Kidney epithelial cell (primary cell): ENCODE measurements around the gene PLAC1. TPM values are rescaled to one million over a fixed set of nuclear protein-coding genes. Genes with fewer than 3 reads are reported as not detected.

Experiments
- DNase-seq: peaks from one replicate; pipeline ENCODE4 v3.0.0-alpha.2; 2010; ENCODE audit warnings: low read depth
- H3K27me3 ChIP-seq: 2 replicates; pipeline ENCODE4 v1.6.0; 2011; ENCODE audit warnings: low read length; ENCODE audit not compliant: control insufficient read depth, insufficient read depth
- H3K36me3 ChIP-seq: 2 replicates; pipeline ENCODE4 v1.5.1; 2011; ENCODE audit warnings: low read length; ENCODE audit not compliant: control insufficient read depth, insufficient read depth
- H3K4me3 ChIP-seq: 2 replicates; pipeline ENCODE4 v1.5.1; 2011; ENCODE audit warnings: low read depth, mild to moderate bottlenecking, control low read depth, low read length
- total RNA-seq: library from RNA; depleted of rRNA; stranded (reverse); fragments of >200 nt; gene quantifications from 2 replicates; pipeline ENCODE4 v1.2.3, GENCODE V29; 2015
- TF ChIP-seq, protein P1 (sequence below): IDR thresholded peaks from 2 replicates; pipeline ENCODE4 v1.5.1; 2011; ENCODE audit warnings: mild to moderate bottlenecking, moderate library complexity, low read length, control low read depth, inconsistent platforms; ENCODE audit not compliant: insufficient read depth, poor library complexity, severe bottlenecking

Gene PLAC1
- total RNA-seq, 1 donor from 2014 or later, result not detected

DNA sequence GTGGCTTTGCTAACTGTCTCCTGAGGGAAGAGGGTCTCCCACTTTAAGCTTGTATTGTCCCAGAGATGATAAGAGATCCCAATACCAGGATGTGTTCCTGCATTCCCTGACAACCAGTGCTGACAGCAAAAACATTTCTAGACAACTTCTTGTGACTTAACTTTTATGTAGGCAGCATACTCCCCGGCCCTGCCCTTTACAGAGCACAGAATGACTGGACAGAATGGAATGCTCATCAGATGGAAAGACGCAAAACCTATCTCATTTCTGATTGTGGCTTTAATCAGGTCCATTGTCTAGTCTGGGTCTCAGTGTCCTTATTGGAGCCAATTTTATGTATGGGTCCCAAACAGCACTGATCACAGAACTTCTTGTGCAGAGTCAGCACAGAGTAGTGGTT lies 18.2 kb upstream of the PLAC1 start:
- TF ChIP-seq, protein P1, sequence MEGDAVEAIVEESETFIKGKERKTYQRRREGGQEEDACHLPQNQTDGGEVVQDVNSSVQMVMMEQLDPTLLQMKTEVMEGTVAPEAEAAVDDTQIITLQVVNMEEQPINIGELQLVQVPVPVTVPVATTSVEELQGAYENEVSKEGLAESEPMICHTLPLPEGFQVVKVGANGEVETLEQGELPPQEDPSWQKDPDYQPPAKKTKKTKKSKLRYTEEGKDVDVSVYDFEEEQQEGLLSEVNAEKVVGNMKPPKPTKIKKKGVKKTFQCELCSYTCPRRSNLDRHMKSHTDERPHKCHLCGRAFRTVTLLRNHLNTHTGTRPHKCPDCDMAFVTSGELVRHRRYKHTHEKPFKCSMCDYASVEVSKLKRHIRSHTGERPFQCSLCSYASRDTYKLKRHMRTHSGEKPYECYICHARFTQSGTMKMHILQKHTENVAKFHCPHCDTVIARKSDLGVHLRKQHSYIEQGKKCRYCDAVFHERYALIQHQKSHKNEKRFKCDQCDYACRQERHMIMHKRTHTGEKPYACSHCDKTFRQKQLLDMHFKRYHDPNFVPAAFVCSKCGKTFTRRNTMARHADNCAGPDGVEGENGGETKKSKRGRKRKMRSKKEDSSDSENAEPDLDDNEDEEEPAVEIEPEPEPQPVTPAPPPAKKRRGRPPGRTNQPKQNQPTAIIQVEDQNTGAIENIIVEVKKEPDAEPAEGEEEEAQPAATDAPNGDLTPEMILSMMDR, result no peak
- H3K4me3 ChIP-seq, result no peak overlapping the region

DNA sequence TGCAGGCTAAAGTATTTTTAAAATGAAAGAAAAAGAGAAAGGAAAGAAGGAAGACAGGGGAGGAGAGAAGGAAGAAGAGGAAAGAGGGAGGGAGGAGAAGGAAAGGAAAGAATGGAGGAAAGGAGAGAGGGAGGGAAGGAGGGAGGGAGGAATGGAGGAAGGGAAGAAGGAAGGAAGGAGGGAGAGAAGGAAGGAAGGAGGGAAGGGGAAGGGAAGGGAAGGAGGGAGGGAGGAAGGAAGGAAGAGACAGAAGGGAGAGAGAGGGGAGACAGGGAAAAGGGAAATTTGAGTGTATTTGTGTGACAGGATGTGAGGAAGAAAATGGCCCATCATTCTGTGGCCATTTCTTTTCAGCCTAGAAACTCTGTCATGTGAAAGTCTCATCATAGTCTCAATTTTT lies 14.9 kb upstream of the PLAC1 start:
- TF ChIP-seq, protein P1, result no peak
- Histone ChIP-seq H3K36me3 (no peaks in the 10 kb centered on the region), H3K27me3 (no peaks in the 10 kb centered on the region), H3K4me3 (no peak overlapping the region)
- DNase-seq, result no peak

More for the DNA sequence above, 18.2 kb upstream of the PLAC1 start:
- no peaks in the 10 kb centered on the region for H3K27me3 ChIP-seq
- no peaks in the 10 kb centered on the region for H3K36me3 ChIP-seq
- DNase-seq, result peak; percentile 37

DNA sequence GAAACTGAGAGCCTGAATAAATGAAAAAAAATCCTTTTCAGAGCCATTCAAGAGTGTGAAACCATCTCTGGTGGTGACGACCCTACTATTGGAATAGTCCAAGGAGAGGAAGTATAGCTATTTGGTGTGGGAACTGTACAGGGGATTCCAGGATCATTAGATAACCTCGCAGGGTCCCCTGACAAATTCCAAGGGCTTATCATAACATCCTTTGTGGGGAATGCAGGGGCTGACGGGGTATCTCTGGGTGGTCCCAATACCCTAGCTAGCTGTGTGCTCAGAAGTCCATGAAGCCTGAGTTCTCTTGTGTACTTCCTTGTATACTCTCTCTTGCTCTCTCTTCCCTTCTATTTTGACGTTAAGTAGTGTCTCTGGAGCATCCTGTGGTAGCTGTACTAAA lies 13.8 kb upstream of the PLAC1 start:
- no peak for DNase-seq
- Histone ChIP-seq H3K4me3 (no peak overlapping the region), H3K36me3 (no peaks in the 10 kb centered on the region), H3K27me3 (no peaks in the 10 kb centered on the region)
- TF ChIP-seq, protein P1, result no peak

DNA sequence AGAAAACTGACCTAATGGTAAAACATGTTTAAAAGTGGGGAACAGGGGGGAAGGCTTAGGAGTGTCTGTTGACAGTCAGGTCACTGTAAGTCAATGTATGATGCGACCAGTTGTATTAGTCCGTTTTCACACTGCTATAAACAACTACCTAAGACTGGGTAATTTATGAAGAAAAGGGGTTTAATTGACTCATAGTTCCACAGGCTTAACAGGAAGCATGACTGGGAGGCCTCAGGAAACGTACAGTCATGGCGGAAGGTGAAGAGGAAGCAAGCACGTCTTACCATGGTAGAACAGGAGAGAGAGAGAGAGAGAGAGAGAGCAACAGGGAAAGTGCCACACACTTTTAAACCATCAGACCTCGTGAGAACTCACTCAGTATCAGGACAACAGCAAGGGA lies 13.0 kb upstream of the PLAC1 start:
- no peak overlapping the region for H3K4me3 ChIP-seq
- TF ChIP-seq, protein P1, result no peak
- no peak for DNase-seq
- no peaks in the 10 kb centered on the region for H3K27me3 ChIP-seq
- H3K36me3 ChIP-seq, result no peaks in the 10 kb centered on the region

DNA sequence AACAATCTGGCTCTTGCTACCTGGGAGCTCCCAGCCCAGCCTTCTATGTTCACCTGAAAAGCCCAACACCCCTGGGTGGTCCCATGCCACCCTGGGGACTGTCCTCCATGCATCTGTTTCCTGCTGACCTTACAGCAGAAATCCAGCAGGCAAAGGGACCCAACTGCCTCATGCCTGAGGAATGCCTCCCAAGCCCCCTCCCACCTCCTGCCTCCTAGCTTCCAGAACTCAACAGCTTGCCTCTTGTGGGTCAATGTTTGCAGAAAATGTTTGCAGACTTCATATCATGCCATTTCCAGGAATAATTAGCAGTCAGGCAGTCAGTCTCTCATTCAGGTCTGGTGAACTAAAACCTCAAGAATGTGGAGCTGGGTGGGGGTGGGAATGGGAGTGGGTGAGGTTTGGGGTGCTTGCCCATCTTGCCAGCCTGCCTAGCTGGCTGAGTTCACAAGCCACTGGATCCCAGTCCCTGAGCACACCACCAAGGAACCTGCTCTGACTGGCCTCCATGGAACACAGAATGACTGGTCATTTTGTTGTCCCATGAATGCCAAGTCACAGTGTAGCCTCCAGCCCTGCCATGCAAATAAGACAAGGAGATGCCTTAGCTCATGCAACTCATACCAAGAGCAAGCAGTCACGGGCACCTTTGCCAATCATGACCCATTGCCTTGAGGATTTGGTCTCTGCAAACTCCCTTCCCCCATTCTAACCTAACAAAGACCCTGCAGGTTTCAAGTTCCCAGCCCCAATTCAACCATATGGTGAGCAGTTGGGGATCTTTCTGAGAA lies 12.1 kb upstream of the PLAC1 start:
- TF ChIP-seq, protein P1, result no peak
- no peaks in the 10 kb centered on the region for H3K36me3 ChIP-seq
- H3K4me3 ChIP-seq, result no peak overlapping the region
- DNase-seq, result peak; percentile 67
- no peaks in the 10 kb centered on the region for H3K27me3 ChIP-seq

DNA sequence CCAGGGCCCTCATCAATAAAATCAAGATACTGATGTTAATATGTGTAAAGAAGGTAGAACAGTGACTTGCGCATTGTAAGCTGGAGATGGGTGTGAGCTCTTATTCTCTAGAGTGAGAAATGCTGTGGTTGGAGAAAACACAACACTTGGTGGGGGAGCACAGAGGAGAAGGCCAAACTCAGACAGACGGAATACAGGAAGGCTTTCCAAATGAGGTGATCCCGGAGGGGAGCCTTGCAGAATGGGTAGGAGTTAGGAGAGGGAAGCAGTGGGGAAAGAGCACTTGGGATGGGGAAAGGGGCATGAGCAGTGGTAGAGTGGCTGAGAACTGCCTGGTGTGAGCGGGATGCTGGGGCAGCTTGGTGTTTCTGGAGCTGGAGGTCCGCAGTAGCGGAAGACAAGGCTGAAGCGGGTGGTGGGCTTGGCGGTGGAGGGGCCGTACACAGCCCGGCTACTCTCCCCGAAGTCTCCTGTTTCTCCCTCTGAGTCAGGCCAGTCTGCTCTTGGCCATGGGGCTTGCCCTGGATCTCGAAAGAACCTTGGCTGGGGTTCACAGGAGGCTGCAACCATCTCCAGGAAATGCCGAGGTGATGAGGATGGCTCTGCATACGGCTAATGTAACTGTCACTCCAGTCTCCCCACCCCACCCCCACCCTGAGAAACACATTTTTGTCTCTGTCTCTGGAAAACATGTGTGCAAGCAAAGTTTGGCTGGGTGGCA lies 11.3 kb upstream of the PLAC1 start:
- H3K27me3 ChIP-seq, result no peaks in the 10 kb centered on the region
- H3K4me3 ChIP-seq, result no peak overlapping the region
- TF ChIP-seq, protein P1, result no peak
- DNase-seq, result no peak
- no peaks in the 10 kb centered on the region for H3K36me3 ChIP-seq
